RWPE1 (cell line): ENCODE measurements around the gene TIA1.

Experiments
- CTCF ChIA-PET: fragments of 350-600 bp; sonication (Branson Sonifier 250); formaldehyde crosslinking; extraction: SDS; loops from one replicate; lab custom pipeline; 2021; lab: Yijun Ruan, JAX
- POLR2A ChIA-PET: fragments of 400-600 bp; formaldehyde crosslinking; extraction: SDS; loops from one replicate; lab custom pipeline; 2020; ENCODE audit warnings: antibody characterized with exemption; ENCODE audit not compliant: low non-redundant PET; lab: Yijun Ruan, JAX
- DNase-seq: peaks from one replicate; pipeline ENCODE4 v3.0.0; 2012; ENCODE audit warnings: low spot score
- H3K27ac ChIP-seq: fragments of 450-650 bp; 2 replicates; pipeline ENCODE4 v1.5.1; 2017
- CTCF ChIP-seq: fragments of 450-650 bp; conservative IDR thresholded peaks from 2 replicates; pipeline ENCODE4 v1.5.1; 2017; ENCODE audit warnings: low read depth, mild to moderate bottlenecking

TIA1 gene

GRCh38 chr2:70201831-70202230 lies 46.6 kb downstream of the TIA1 start:
- CTCF ChIA-PET: interaction anchor here (0.5 kb wide), 1 partner anchor 9 kb away, joined by 3 read pairs; no protein-coding TSS in a partner anchor

GRCh38 chr2:70201225-70201768 lies 47.1 kb downstream of the TIA1 start:
- ChIA-PET CTCF (no interaction called here), POLR2A (interaction anchor here (0.9 kb wide), 1 partner anchor 85 kb away, joined by 3 read pairs; no protein-coding TSS in a partner anchor)
- no peak overlapping the region for H3K27ac ChIP-seq
- DNase-seq: no peak
- TF ChIP-seq CTCF: no peak

More at GRCh38 chr2:70201831-70202230, 46.6 kb downstream of the TIA1 start:
- H3K27ac ChIP-seq: peak overlapping the region; percentile 4; the same call in 1 of the 2 replicates
- TF ChIP-seq CTCF: no peak
- no peak for DNase-seq
- POLR2A ChIA-PET: no interaction called here

- DNase-seq: no peak
- ChIA-PET CTCF (no interaction called here), POLR2A (no interaction called here)
- no peak overlapping the region for H3K27ac ChIP-seq
- TF ChIP-seq CTCF: no peak
Measured at GRCh38 chr2:70199320-70199864, 49.0 kb downstream of the TIA1 start.

GRCh38 chr2:70192516-70192915 lies 55.9 kb downstream of the TIA1 start:
- ChIA-PET POLR2A (interaction anchor here (0.7 kb wide), 1 partner anchor 111 kb away, joined by 4 read pairs; no protein-coding TSS in a partner anchor), CTCF (interaction anchor here (0.6 kb wide), 1 partner anchor 14 kb away, joined by 4 read pairs; no protein-coding TSS in a partner anchor)
- H3K27ac ChIP-seq: no peak overlapping the region
- peak; percentile 33 for DNase-seq
- no peak for TF ChIP-seq CTCF

GRCh38 chr2:70191244-70191735 lies 57.1 kb downstream of the TIA1 start:
- peak overlapping the region; percentile 95 for H3K27ac ChIP-seq
- DNase-seq: no peak
- ChIA-PET CTCF (no interaction called here), POLR2A (interaction anchor here (1.3 kb wide), 1 partner anchor 25 kb away, joined by 3 read pairs; no protein-coding TSS in a partner anchor)
- no peak for TF ChIP-seq CTCF

GRCh38 chr2:70190418-70191243 lies 57.8 kb downstream of the TIA1 start, which contains the start of gene C2orf42:
C2orf42 (minus strand) TSS chr2:70191019; CDS start chr2:70181985, 9,034 bp downstream.
- peak within 1 kb of the TSS; percentile 95 for H3K27ac ChIP-seq
- no peak for TF ChIP-seq CTCF
- ChIA-PET POLR2A (interaction anchor here (1.3 kb wide), 1 partner anchor 25 kb away, joined by 3 read pairs; no protein-coding TSS in a partner anchor), CTCF (interaction anchor here (0.6 kb wide), 1 partner anchor 85 kb away, joined by 3 read pairs; no protein-coding TSS in a partner anchor)
- peak; percentile 100 for DNase-seq
